ENCODE data around the gene WASL.
"Not testable (repeated sequence)": the region's sequence is repeated elsewhere in the genome, so short reads cannot be mapped to it uniquely, and the experiment has no call there.

WASL gene

GRCh38 chr7:123768493-123768892, 19.7 kb upstream of the WASL start:
- no peak for DNase-seq

- DNase-seq = no peak
Observed at GRCh38 chr7:123763191-123763661, 14.4 kb upstream of the WASL start.

GRCh38 chr7:123761729-123762128, 12.9 kb upstream of the WASL start:
- DNase-seq = no peak

- DNase-seq = no peak
Observed at GRCh38 chr7:123757095-123757494, 8.3 kb upstream of the WASL start.

- DNase-seq = no peak
Observed at GRCh38 chr7:123755338-123755737, 6.5 kb upstream of the WASL start.

- DNase-seq = no peak
Observed at GRCh38 chr7:123754271-123754871, 5.6 kb upstream of the WASL start.

- no peak for DNase-seq
Observed at GRCh38 chr7:123752534-123752933, 3.7 kb upstream of the WASL start.

- DNase-seq = no peak
Observed at GRCh38 chr7:123751821-123752220, 3.0 kb upstream of the WASL start.

GRCh38 chr7:123750389-123751230, 1.8 kb upstream of the WASL start:
- no peak for DNase-seq

GRCh38 chr7:123749537-123749857, 694 bp upstream of the WASL start:
- DNase-seq = no peak

GRCh38 chr7:123748171-123748733, 551 bp downstream of the WASL start:
- peak; percentile 69 for DNase-seq

- peak; percentile 59 for DNase-seq
Observed at GRCh38 chr7:123747620-123748141, 1.1 kb downstream of the WASL start.

GRCh38 chr7:123746931-123747488, 1.8 kb downstream of the WASL start:
- DNase-seq = no peak

GRCh38 chr7:123746055-123746454, 2.7 kb downstream of the WASL start:
- no peak for DNase-seq

- no peak for DNase-seq
Observed at GRCh38 chr7:123745437-123745836, 3.4 kb downstream of the WASL start.

- no peak for DNase-seq
Observed at GRCh38 chr7:123744416-123744815, 4.4 kb downstream of the WASL start.

GRCh38 chr7:123741940-123742339, 6.9 kb downstream of the WASL start:
- no peak for DNase-seq

- DNase-seq = no peak
Observed at GRCh38 chr7:123738808-123739207, 10.0 kb downstream of the WASL start.

- DNase-seq = no peak
Observed at GRCh38 chr7:123738356-123738755, 10.4 kb downstream of the WASL start.

- not testable (repeated sequence) for DNase-seq
Observed at GRCh38 chr7:123737168-123737674, 11.6 kb downstream of the WASL start.

GRCh38 chr7:123735539-123735938, 13.3 kb downstream of the WASL start:
- no peak for DNase-seq

- no peak for DNase-seq
Observed at GRCh38 chr7:123734498-123734897, 14.3 kb downstream of the WASL start.

GRCh38 chr7:123732413-123733091, 16.3 kb downstream of the WASL start:
- DNase-seq = no peak
